Frontal cortex (tissue), 4 donors: ENCODE data around the gene IBA57. TPM values are rescaled to one million over a fixed set of nuclear protein-coding genes. Genes with fewer than 3 reads are reported as not detected.

Experiments used
- DNase-seq, 2 donors: peaks; one replicate each; pipeline ENCODE4 v3.0.0; 2012; ENCODE audit warnings: low spot score in 2 of 2
- FAIRE-seq: peaks from 2 replicates; lab custom pipeline; 2012; peaks lifted over from hg19 to GRCh38; lab: Jason Lieb, UNC
- total RNA-seq: library from RNA; depleted of rRNA; stranded (reverse); fragments of >200 nt; gene quantifications from one replicate; pipeline ENCODE4 v1.2.3, GENCODE V29; 2014
- donor health status: control.
- donor health status: control.
- donor health status: control.

IBA57 gene
- total RNA-seq, 1 donor from 2014 or later: 2.9 TPM

DNA sequence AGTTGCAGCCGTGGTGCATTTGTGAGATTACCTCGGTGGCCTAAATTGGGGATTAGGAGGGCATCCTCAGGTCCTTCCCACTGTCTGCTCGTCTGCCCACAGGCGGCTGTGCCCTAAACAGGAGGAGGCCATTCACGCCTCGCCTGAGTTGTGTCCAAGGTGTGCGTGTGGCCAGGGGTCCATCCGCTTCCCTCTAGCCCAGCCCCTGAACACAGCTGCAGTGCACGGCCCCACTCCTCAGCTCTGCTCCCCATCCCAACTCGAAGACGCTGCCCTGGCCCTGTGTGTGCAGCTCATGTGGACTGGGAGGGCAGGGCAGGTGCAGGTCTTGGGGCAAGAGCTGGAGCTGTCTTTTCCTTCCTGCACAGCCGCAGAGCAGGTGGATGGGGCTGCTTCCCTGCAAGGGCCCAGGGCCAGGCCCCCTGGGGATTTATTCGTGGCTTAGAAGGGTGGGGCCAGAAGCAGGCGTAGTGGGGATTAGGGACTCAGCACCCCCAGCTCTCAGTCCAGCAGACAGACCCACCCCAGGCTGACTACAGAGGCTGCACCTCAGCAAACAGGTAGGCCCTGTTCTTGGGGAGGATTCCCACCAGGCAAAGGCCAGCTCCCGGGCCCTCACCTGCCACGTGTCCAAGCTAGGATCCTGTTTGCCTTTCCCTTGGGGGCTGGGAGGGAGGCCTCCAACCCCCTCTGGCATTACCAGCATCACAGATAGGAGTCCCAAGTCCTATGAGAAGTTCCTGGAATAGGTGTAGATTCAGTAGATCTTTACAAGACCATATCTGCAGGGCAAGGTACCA lies 21.2 kb upstream of the IBA57 start:
- no peak for FAIRE-seq
- peak in 1 of 2 donors; percentile 12 for DNase-seq

GRCh38 chr1:228144993-228145343 lies 20.6 kb upstream of the IBA57 start:
- DNase-seq (no peak), FAIRE-seq (no peak)

GRCh38 chr1:228145463-228146416 lies 19.9 kb upstream of the IBA57 start:
- FAIRE-seq (no peak), DNase-seq (no peak)

DNA sequence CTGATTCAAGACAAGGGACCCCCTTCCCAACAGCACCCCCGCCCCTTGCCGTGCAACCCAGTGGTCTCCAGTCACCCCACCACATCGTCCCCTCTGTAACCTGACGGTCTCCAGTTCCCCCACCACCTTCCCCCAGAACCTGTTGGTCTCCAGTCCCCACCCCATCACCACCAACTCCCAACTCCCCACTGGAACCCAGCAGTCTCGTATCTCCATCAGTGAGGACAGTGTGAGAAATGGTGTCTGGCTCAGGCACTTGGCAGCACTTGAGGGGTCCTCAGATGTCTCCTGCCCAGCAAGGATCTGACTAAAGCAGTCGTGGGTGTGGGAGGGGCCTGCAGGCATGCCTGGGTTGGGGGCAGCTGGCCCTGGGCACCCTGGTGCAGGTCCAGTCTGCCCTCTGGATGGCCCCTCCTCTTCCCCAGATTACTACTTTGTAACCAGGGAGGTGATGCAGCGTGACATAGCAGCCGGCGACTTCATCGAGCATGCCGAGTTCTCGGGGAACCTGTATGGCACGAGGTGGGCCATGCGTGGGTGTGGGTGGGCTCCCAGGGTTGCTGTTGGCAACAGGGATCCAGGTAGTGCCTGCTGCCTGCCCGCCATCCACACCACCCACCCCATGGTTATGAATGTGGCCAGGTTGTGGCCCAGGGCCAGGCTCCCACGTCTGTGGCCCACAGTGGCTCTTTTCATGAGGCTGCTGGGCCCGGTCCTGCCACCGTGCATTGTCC lies 19.0 kb upstream of the IBA57 start:
- DNase-seq (no peak), FAIRE-seq (no peak)

- DNase-seq (no peak), FAIRE-seq (no peak)
Measured at GRCh38 chr1:228147151-228147693, 18.4 kb upstream of the IBA57 start.

GRCh38 chr1:228147768-228148167 lies 17.8 kb upstream of the IBA57 start:
- DNase-seq: peak in 1 of 2 donors; percentile 15
- no peak for FAIRE-seq

GRCh38 chr1:228148196-228148861 lies 17.3 kb upstream of the IBA57 start:
- FAIRE-seq (no peak), DNase-seq (no peak)

- FAIRE-seq (no peak), DNase-seq (no peak)
Measured at GRCh38 chr1:228148935-228149405, 16.6 kb upstream of the IBA57 start.

DNA sequence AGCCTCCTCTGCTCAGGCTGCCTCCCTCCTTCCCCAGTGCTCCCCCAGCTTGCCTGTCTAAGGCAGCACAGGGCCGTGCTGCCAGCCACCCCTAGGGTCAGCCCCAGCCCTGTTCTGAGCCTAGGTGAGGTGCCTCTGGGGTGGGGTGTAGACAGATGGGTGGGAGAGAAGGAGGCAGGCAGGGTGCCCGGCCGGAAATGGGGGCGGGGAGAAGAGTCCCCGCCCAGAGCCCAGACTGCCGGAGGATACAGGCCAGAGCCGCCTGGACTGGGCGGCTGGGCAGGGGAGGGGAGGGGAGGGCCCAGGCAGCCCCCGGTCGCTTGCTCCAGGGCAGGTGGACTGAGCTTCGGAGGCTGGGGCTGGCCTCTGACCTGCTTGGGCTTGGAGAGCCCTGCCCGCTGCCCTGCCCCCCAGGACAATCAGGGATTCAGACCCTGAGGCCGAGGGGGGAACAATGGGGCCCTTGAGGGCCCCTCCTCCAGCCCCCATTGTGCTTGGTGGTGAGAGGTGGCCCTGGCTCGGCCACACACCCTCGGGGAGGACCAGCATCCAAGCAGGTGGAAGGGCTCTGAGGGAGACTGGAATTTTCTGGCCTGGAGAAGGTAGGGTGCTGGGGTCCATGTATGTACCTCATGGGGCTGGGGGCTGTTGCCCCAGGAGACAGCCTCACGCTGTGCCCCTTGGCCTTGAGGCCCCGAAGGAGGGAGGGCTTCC lies 16.0 kb upstream of the IBA57 start, which contains the start of gene GJC2:
TSS of gene GJC2 (plus strand) at position 525 of the 714 bp plus-strand sequence. CDS start 7,829 bp downstream, outside the sequence.
- FAIRE-seq (no peak), DNase-seq (peak; percentile 73 to 77)

GRCh38 chr1:228150120-228150460 lies 15.5 kb upstream of the IBA57 start:
- no peak for FAIRE-seq
- DNase-seq: peak in 1 of 2 donors; percentile 63

GRCh38 chr1:228150461-228151179 lies 15.0 kb upstream of the IBA57 start:
- no peak for FAIRE-seq
- DNase-seq: peak; percentile 64 to 67

GRCh38 chr1:228151180-228151925 lies 14.3 kb upstream of the IBA57 start:
- FAIRE-seq (no peak), DNase-seq (no peak)

DNA sequence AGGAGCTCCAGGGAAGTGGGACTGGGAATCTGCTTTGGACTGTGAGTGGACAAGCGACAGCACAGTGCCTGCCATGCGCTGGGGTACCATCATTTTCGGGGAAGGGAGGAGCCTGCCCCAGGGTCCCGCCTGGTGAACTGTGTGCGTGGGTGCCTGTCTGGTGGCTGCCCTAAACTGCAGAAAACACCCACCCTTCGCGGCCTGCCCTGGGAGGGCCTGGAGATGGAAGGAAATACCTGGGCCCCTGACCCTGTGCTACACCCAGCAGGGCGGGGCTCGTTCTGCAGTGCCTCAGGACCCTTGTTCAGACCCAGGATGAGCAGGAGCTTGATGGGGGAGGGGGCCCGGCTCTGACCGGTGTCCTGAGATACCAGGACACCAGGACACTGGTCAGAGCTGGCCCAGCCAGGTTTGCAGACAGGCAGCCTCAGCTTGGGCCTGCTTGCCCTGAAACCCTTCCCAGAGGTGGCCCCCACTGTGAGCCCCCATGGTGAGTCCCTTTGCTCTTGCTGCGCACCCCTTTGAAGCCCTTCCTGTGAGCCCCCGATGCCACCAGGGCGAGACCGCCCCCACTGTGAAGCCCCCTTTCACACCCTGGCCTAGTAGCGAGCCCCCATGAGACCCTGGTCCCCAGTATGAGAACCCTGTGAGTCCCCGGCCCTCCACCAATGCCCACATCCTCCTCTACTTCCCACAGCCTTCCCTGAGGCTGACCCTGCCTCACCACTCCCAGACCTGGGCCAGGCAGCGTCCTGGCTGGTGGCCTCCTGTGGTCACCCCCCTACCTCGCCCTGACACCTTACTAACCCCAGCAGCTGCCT lies 13.3 kb upstream of the IBA57 start:
- DNase-seq (no peak), FAIRE-seq (no peak)

- DNase-seq (no peak), FAIRE-seq (no peak)
Measured at GRCh38 chr1:228152918-228153258, 12.7 kb upstream of the IBA57 start.

DNA sequence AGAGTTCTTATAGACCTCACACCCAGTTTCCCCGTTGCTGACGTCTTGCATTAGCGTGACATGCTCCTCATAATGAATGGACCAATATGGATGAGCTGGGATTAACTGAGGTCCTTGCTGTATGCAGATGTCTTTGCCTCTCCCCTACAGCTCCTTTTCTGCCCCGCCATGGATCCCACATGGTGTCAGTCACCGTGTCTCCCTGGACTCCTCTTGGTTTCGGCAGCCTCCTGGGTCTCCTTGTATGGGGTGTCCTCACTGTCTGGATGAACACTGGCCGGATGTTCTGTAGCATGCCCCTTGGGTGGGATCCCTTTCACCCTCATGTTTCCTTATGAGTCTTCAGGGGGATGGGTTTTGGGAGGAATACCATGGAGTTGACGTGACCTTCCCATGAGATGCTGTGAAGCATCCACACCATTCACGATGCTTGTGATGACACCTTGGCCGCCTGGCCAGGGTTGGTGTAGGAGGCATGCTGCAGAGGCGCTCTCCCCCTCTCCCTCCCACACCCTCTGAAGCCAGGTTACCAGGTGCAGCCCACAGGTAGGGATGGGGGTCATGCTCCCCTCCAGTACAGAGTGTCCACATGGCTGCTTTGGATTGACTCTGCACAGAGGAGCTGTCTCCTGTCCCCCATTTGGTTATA lies 11.5 kb upstream of the IBA57 start:
- FAIRE-seq (no peak), DNase-seq (no peak)
